Esophagus muscularis mucosa (tissue), 4 donors: Measurements from ENCODE around the gene CFAP126. TPM values are rescaled to one million over a fixed set of nuclear protein-coding genes. Genes with fewer than 3 reads are reported as not detected.

Source experiments
- DNase-seq: peaks from one replicate; pipeline ENCODE4 v3.0.0-alpha.2; 2017; ENCODE audit errors: extremely low spot score
- H3K27ac ChIP-seq, 4 donors: fragments of 200-600 bp; sonication (generic); replicated peaks in 1 of 4; 1 replicate in 3 of 4; 2 replicates in 1 of 4; pipeline ENCODE4 v1.5.1; 2016 to 2019; ENCODE audit warnings: mild to moderate bottlenecking in 1 of 4
- H3K27me3 ChIP-seq, 4 donors: fragments of 200-600 bp; sonication (generic); one replicate each; pipeline versions ENCODE4 v1.5.1 to v1.6.0; 2016 to 2019
- H3K36me3 ChIP-seq, 4 donors: fragments of 200-600 bp; sonication (generic); one replicate each; pipeline ENCODE4 v1.5.1; 2016 to 2019
- H3K4me1 ChIP-seq, 4 donors: fragments of 200-600 bp; sonication (generic); one replicate each; pipeline ENCODE4 v1.5.1; 2016 to 2019
- H3K4me3 ChIP-seq, 4 donors: fragments of 200-600 bp; sonication (generic); 1 replicate in 2 of 4; 2 replicates in 2 of 4; pipeline ENCODE4 v1.5.1; 2016 to 2019; ENCODE audit warnings: mild to moderate bottlenecking in 4 of 4, moderate library complexity in 1 of 4
- H3K9me3 ChIP-seq, 4 donors: fragments of 200-600 bp; sonication (generic); 1 replicate in 3 of 4; 2 replicates in 1 of 4; pipeline ENCODE4 v1.5.1; 2016 to 2019
- CTCF ChIP-seq, 3 experiments: fragments of 200-600 bp in 2 of 3; fragments of 450-650 bp in 1 of 3; sonication (generic) in 2 of 3; IDR thresholded peaks; one replicate each; pipeline ENCODE4 v1.5.1; 2017 to 2019; ENCODE audit warnings: antibody characterized with exemption in 3 of 3, mild to moderate bottlenecking in 2 of 3, moderate library complexity in 1 of 3
- EP300 ChIP-seq: sonication (generic); formaldehyde crosslinking; IDR thresholded peaks from one replicate; pipeline ENCODE4 v1.6.1; 2017; ENCODE audit warnings: antibody characterized with exemption
- POLR2A ChIP-seq: fragments of 450-650 bp; IDR thresholded peaks from one replicate; pipeline ENCODE4 v1.6.1; 2017; ENCODE audit warnings: antibody characterized with exemption, moderate library complexity, mild to moderate bottlenecking, low read depth
- POLR2AphosphoS5 ChIP-seq, 2 donors: sonication (generic); formaldehyde crosslinking; IDR thresholded peaks; one replicate each; pipeline ENCODE4 v1.6.1; 2017; ENCODE audit warnings: antibody characterized with exemption in 2 of 2
- WGBS: methylation state at CpG from one replicate; pipeline ENCODE4 v1.1.5; 2018; 5-methylcytosine and 5-hydroxymethylcytosine counted together
- intact Hi-C: fragments of 100-400 bp; cut with DNase I; formaldehyde crosslinking; loops from one replicate; pipeline ENCODE4 v1.15.1; 2023
- total RNA-seq, 4 donors: library from RNA; depleted of rRNA; stranded (reverse); fragments of >200 nt; gene quantifications; one replicate each; pipeline versions ENCODE4 v1.1.0 to v1.2.1, GENCODE V29; 2016

Gene CFAP126
- total RNA-seq, 4 donors from 2014 or later = not detected

- no peak for TF ChIP-seq CTCF (IDR thresholded peaks at IDR 0.05)
- no peak for TF ChIP-seq POLR2AphosphoS5 (IDR thresholded peaks at IDR 0.05)
- TF ChIP-seq POLR2A = no peak
- no peak for TF ChIP-seq EP300
- Histone ChIP-seq H3K9me3 (no peaks in the 10 kb centered on the region), H3K36me3 (no peaks in the 10 kb centered on the region), H3K27ac (peak overlapping the region; percentile 91 to 93 (median 92)), H3K4me1 (peaks cover 8 to 15% (median 11%) of the 10 kb centered on the region in 4 donors), H3K4me3 (no peak overlapping the region), H3K27me3 (no peaks in the 10 kb centered on the region)
- WGBS = 94% methylated on average over 3 of the region's 3 CpGs
- no peak for DNase-seq
- intact Hi-C loops = loop anchor here (10.0 kb wide), 1 partner anchor 194 kb away; the partner anchor contains the start of gene ADAMTS4
Measured at GRCh38 chr1:161388639-161389038, 21.0 kb upstream of the CFAP126 start.

- peak; percentile 3 for TF ChIP-seq POLR2A
- TF ChIP-seq EP300 = peak; percentile 45
- TF ChIP-seq CTCF (IDR thresholded peaks at IDR 0.05) = peak; percentile 67 to 75 (median 69)
- TF ChIP-seq POLR2AphosphoS5 (IDR thresholded peaks at IDR 0.05) = peak in 1 of 2 donors; percentile 57
- H3K9me3 ChIP-seq = no peaks in the 10 kb centered on the region
- H3K27me3 ChIP-seq = no peaks in the 10 kb centered on the region
- H3K4me3 ChIP-seq = no peak overlapping the region
- DNase-seq = no peak
- intact Hi-C loops = loop anchor here (2.0 to 10.0 kb wide), 2 partner anchors 156 to 188 kb away; partner anchors contain the start of genes ADAMTS4 and TOMM40L
- peaks cover 4 to 22% (median 12%) of the 10 kb centered on the region in 4 donors for H3K4me1 ChIP-seq
- no peaks in the 10 kb centered on the region for H3K36me3 ChIP-seq
- WGBS = 31% methylated on average over 4 of the region's 4 CpGs
- peak overlapping the region; percentile 57 to 72 (median 58) for H3K27ac ChIP-seq
Measured at GRCh38 chr1:161382214-161383019, 14.7 kb upstream of the CFAP126 start.

- H3K27ac ChIP-seq = peak overlapping the region in 3 of 4 donors; percentile 57 to 72 (median 60)
- no peak for DNase-seq
- H3K36me3 ChIP-seq = no peaks in the 10 kb centered on the region
- WGBS = 44% methylated on average over 6 of the region's 6 CpGs
- H3K4me3 ChIP-seq = no peak overlapping the region
- intact Hi-C loops = loop anchor here (2.0 to 10.0 kb wide), 2 partner anchors 155 to 187 kb away; partner anchors contain the start of genes ADAMTS4 and TOMM40L
- H3K27me3 ChIP-seq = no peaks in the 10 kb centered on the region
- no peaks in the 10 kb centered on the region for H3K9me3 ChIP-seq
- H3K4me1 ChIP-seq = peaks cover 4 to 22% (median 12%) of the 10 kb centered on the region in 4 donors
- TF ChIP-seq EP300 (no peak), CTCF (IDR thresholded peaks at IDR 0.05) (no peak), POLR2AphosphoS5 (IDR thresholded peaks at IDR 0.05) (no peak), POLR2A (no peak)
Measured at GRCh38 chr1:161381707-161382106, 14.0 kb upstream of the CFAP126 start.

- TF ChIP-seq CTCF (IDR thresholded peaks at IDR 0.05) = no peak
- TF ChIP-seq EP300 = no peak
- TF ChIP-seq POLR2A = no peak
- no peak for TF ChIP-seq POLR2AphosphoS5 (IDR thresholded peaks at IDR 0.05)
- no peaks in the 10 kb centered on the region for H3K9me3 ChIP-seq
- H3K4me1 ChIP-seq = peaks cover 4 to 22% (median 12%) of the 10 kb centered on the region in 4 donors
- no peak overlapping the region for H3K4me3 ChIP-seq
- H3K27me3 ChIP-seq = no peaks in the 10 kb centered on the region
- H3K27ac ChIP-seq = no peak overlapping the region
- WGBS = 73% methylated on average over 15 of the region's 18 CpGs
- intact Hi-C loops = loop anchor here (5.0 kb wide), 1 partner anchor 72 kb away; the partner anchor contains the start of gene MPZ
- H3K36me3 ChIP-seq = no peaks in the 10 kb centered on the region
- DNase-seq = no peak
Measured at GRCh38 chr1:161379071-161379470, 11.4 kb upstream of the CFAP126 start.
